Smooth muscle cell of bladder (primary cell): ENCODE data around the gene YIPF4. TPM values are rescaled to one million over a fixed set of nuclear protein-coding genes. Genes with fewer than 3 reads are reported as not detected.

Experiments
- total RNA-seq: library from RNA; depleted of rRNA; stranded (reverse); fragments of >200 nt; gene quantifications from 2 replicates; pipeline ENCODE4 v1.2.3, GENCODE V29; 2014

The YIPF4 gene
- total RNA-seq = 10.7 and 23.6 TPM in 2 replicates

GRCh38 chr2:32277674-32278477, at the start of gene YIPF4:
TSS of gene YIPF4 (plus strand) at chr2:32277904. CDS start at chr2:32278156, 252 bp downstream.

DNA sequence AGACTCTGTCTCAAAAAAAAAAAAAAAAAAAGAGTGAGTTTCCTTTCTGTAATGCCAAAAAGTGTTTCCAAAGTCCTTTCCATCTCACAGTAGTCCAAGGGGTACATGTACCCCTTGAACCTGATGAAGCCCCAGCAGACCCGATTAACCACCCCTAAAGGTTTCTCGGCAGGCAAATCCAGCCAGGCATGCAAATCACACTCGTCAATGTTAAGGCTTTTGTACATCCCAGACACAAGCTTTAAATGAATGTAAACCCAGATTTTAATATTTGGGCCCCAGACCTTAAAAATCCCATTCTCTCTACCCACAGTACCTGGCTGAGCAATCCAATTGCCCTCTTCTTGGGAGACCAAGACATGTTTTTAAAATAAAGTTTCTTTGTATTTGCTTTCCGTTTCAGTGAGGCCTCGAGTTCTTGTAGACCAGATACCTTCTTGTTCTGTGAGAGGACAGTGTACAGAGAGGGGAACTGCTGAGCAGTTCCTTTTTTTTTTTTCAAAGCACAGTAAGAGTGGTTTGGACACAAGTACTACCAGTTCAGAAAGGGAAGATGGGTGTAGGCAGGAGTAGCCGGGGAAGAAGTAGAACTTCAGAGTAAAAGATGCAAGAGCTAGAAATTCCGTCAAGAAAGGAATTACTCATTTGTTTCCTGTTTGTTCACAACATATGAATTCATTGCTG, 13.1 kb upstream of the YIPF4 start, which contains the start of gene NLRC4:
TSS of gene NLRC4 (minus strand) at position 465 of the 684 bp plus-strand sequence. CDS start 8,111 bp downstream, outside the sequence.

DNA sequence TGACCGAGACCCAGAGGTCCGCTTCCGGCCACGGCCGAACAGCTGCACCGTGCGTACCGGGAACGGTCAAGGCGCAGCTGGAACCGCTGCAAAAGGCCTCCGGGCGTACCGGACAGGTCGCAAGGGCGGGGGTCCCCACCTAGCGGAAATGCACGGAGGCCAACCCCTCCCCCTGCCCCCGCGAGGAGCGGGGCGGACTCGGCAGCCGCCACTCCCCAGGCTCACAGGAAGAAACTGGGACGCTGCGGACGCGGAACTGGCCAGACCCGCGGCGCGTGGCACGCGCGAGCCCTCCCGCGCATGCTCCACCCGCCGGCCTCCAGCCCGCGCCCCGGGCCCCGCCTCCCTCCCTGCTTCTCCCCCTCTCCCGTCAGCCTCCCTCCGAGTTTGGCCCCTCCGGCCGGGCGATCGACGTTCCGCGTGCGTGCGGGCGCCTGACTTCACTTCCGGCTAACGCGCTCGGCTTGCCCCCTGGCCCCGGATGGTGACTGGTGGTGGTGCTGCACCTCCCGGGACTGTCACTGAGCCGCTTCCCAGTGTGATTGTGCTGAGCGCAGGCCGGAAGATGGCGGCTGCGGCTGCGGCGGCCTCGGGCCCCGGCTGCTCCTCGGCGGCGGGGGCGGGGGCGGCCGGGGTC, 79.1 kb downstream of the YIPF4 start, which contains the start of gene BIRC6:
TSS of gene BIRC6 (plus strand) at position 343 of the 637 bp plus-strand sequence. CDS start at position 482, 139 bp downstream.

Other genes starting within 250 kb of the YIPF4 start
- 38.7 and 49.9 TPM in 2 replicates for gene DPY30, start 238.1 kb upstream of the YIPF4 start, total RNA-seq
- 20.1 and 22.6 TPM in 2 replicates for gene SPAST, start 214.3 kb upstream of the YIPF4 start, total RNA-seq
- gene SLC30A6, start 112.0 kb upstream of the YIPF4 start, total RNA-seq = 19.3 and 20.8 TPM in 2 replicates
- gene NLRC4, start 13.0 kb upstream of the YIPF4 start, total RNA-seq = not detected in 2 replicates
- 154 TPM in 2 replicates for gene BIRC6, start 79.1 kb downstream of the YIPF4 start, total RNA-seq